ENCODE results near the gene GOLGA1.

GRCh38 chr9:124858330-124859046 is 82.4 kb downstream of the GOLGA1 start:
- peak; percentile 58; the same call in 1 of the 2 replicates for TF ChIP-seq POLR2A (IDR thresholded peaks at IDR 0.05; ENCODE audit: low read depth, low read length)
- no peak; the same call in 1 of the 2 replicates for TF ChIP-seq POLR2AphosphoS5 (IDR thresholded peaks at IDR 0.05; ENCODE audit: low read depth, low read length)

Data from GM12892 (cell line).